Measurements from ENCODE around the gene ANKRD37.

ANKRD37 gene

GRCh38 chr4:185381288-185382196 is 15.1 kb upstream of the ANKRD37 start:
- no peak for DNase-seq

GRCh38 chr4:185382754-185383153 is 13.9 kb upstream of the ANKRD37 start:
- DNase-seq = no peak

GRCh38 chr4:185383451-185383850 is 13.2 kb upstream of the ANKRD37 start:
- no peak for DNase-seq

- no peak for DNase-seq
Measured at GRCh38 chr4:185384061-185384460, 12.6 kb upstream of the ANKRD37 start.

GRCh38 chr4:185384930-185385331 is 11.7 kb upstream of the ANKRD37 start:
- no peak for DNase-seq

- DNase-seq = no peak
Measured at GRCh38 chr4:185387957-185388356, 8.7 kb upstream of the ANKRD37 start.

GRCh38 chr4:185390941-185391340 is 5.7 kb upstream of the ANKRD37 start:
- no peak for DNase-seq

- DNase-seq = no peak
Measured at GRCh38 chr4:185392156-185392555, 4.5 kb upstream of the ANKRD37 start.

GRCh38 chr4:185394568-185395237 is 1.9 kb upstream of the ANKRD37 start:
- no peak for DNase-seq

GRCh38 chr4:185395238-185395955 is 1.2 kb upstream of the ANKRD37 start, which contains the start of gene LRP2BP:
LRP2BP (minus strand) TSS chr4:185395924; CDS start chr4:185378186, 17,738 bp downstream.
- DNase-seq = no peak

GRCh38 chr4:185395956-185396723 is 501 bp upstream of the ANKRD37 start:
- DNase-seq = peak; percentile 96

- DNase-seq = no peak
Measured at GRCh38 chr4:185398618-185399017, 2.0 kb downstream of the ANKRD37 start.

GRCh38 chr4:185399466-185399865 is 2.8 kb downstream of the ANKRD37 start:
- no peak for DNase-seq

GRCh38 chr4:185404031-185404430 is 7.4 kb downstream of the ANKRD37 start:
- no peak for DNase-seq

GRCh38 chr4:185405296-185405999 is 8.8 kb downstream of the ANKRD37 start:
- DNase-seq = no peak

- no peak for DNase-seq
Measured at GRCh38 chr4:185408432-185408831, 11.8 kb downstream of the ANKRD37 start.

- DNase-seq = no peak
Measured at GRCh38 chr4:185411849-185412248, 15.2 kb downstream of the ANKRD37 start.

- no peak for DNase-seq
Measured at GRCh38 chr4:185412412-185412811, 15.8 kb downstream of the ANKRD37 start.

GRCh38 chr4:185416955-185417354 is 20.3 kb downstream of the ANKRD37 start:
- no peak for DNase-seq

GRCh38 chr4:185421366-185422124 is 24.9 kb downstream of the ANKRD37 start:
- no peak for DNase-seq
